GM12878 (cell line): ENCODE data around the gene LTB4R2. TPM values are rescaled to one million over a fixed set of nuclear protein-coding genes. Genes with fewer than 3 reads are reported as not detected.

Experiments used
- ATAC-seq: fragments of 200-7000 bp; cut with Tn5 transposase; 3 replicates; pipeline ENCODE4 v1.9.1; 2020; ENCODE audit warnings: mild to moderate bottlenecking, moderate library complexity
- BruUV-seq: library from RNA; stranded (reverse); fragments of 400-500 nt; replicated peaks from 2 replicates; lab custom pipeline; 2021; lab: Mats Ljungman, UMichigan
- CTCF ChIA-PET: fragments of 300-600 bp; sonication (Branson Sonifier 250); formaldehyde crosslinking; extraction: SDS; loops from one replicate; lab custom pipeline; 2021; ENCODE audit warnings: inconsistent platforms; lab: Yijun Ruan, JAX
- POLR2A ChIA-PET: fragments of 350-600 bp; formaldehyde crosslinking; extraction: SDS; loops from one replicate; lab custom pipeline; 2021; ENCODE audit warnings: inconsistent platforms; lab: Charles Lee
- RAD21 ChIA-PET: fragments of 300-600 bp; sonication (Branson Sonifier 250); formaldehyde crosslinking; loops from one replicate; lab custom pipeline; 2023; ENCODE audit warnings: antibody characterized with exemption; ENCODE audit not compliant: unreplicated experiment; lab: Charles Lee
- SMC1A ChIA-PET: fragments of 300-600 bp; sonication (Branson Sonifier 250); formaldehyde crosslinking; loops from one replicate; lab custom pipeline; 2023; ENCODE audit not compliant: unreplicated experiment, uncharacterized antibody; lab: Charles Lee
- DNase-seq: peaks from one replicate; pipeline ENCODE4 v3.0.0-alpha.2; 2011; ENCODE audit warnings: low read depth, low spot score
- FAIRE-seq: peaks from 3 replicates; lab custom pipeline; 2011; peaks lifted over from hg19 to GRCh38; lab: Jason Lieb, UNC
- H2AFZ ChIP-seq: 2 replicates; pipeline ENCODE4 v1.6.0; 2011; ENCODE audit warnings: low read depth, low read length, control low read depth; ENCODE audit not compliant: control insufficient read depth
- H3K27ac ChIP-seq: 2 replicates; pipeline ENCODE4 v1.5.1; 2011; ENCODE audit warnings: control low read depth; ENCODE audit not compliant: control insufficient read depth, insufficient read depth
- H3K27me3 ChIP-seq, 2 experiments: replicated peaks in 1 of 2; 2 replicates each; pipeline versions ENCODE4 v1.6.0 to v1.6.1; 2011; ENCODE audit warnings: low read length in 1 of 2; ENCODE audit not compliant: control insufficient read depth in 2 of 2, insufficient read depth in 2 of 2
- H3K36me3 ChIP-seq, 2 experiments: 2 replicates each; pipeline ENCODE4 v1.5.1; 2011; ENCODE audit warnings: low read length in 1 of 2; ENCODE audit not compliant: control insufficient read depth in 2 of 2, insufficient read depth in 2 of 2
- H3K4me1 ChIP-seq: 2 replicates; pipeline ENCODE4 v1.6.1; 2011; ENCODE audit warnings: mild to moderate bottlenecking, low read length, moderate library complexity, mixed read lengths; ENCODE audit not compliant: control insufficient read depth, insufficient read depth
- H3K4me2 ChIP-seq: 2 replicates; pipeline ENCODE4 v1.6.0; 2011; ENCODE audit warnings: control low read depth; ENCODE audit not compliant: control insufficient read depth, insufficient read depth
- H3K4me3 ChIP-seq: fragments of 200-600 bp; sonication (generic); 2 replicates; pipeline ENCODE4 v1.5.1; 2016
- H3K79me2 ChIP-seq: 2 replicates; pipeline ENCODE4 v1.6.0; 2011; ENCODE audit warnings: low read length; ENCODE audit not compliant: control insufficient read depth, insufficient read depth
- H3K9ac ChIP-seq: 2 replicates; pipeline ENCODE4 v1.8.0; 2011; ENCODE audit warnings: low read length, control low read depth, mixed read lengths; ENCODE audit not compliant: control insufficient read depth, insufficient read depth
- H3K9me3 ChIP-seq: replicated peaks from 3 replicates; pipeline ENCODE4 v1.5.1; 2011; ENCODE audit warnings: mild to moderate bottlenecking, low read length; ENCODE audit not compliant: control insufficient read depth, insufficient read depth
- H4K20me1 ChIP-seq: 2 replicates; pipeline ENCODE4 v1.6.0; 2011; ENCODE audit not compliant: control insufficient read depth, insufficient read depth
- IKZF1 ChIP-seq: fragments of 450-650 bp; conservative IDR thresholded peaks from 2 replicates; pipeline ENCODE4 v1.6.1; 2017; ENCODE audit warnings: antibody characterized with exemption, mild to moderate bottlenecking
- NBN ChIP-seq: fragments of 450-650 bp; IDR thresholded peaks from 2 replicates; pipeline ENCODE4 v1.6.1; 2016
- RAD51 ChIP-seq: fragments of 450-650 bp; IDR thresholded peaks from 2 replicates; pipeline ENCODE4 v1.6.1; 2016; ENCODE audit warnings: moderate library complexity, mild to moderate bottlenecking, inconsistent platforms
- RELB ChIP-seq: fragments of 450-650 bp; IDR thresholded peaks from 2 replicates; pipeline ENCODE4 v1.6.1; 2017; ENCODE audit warnings: low read depth, mild to moderate bottlenecking, moderate library complexity
- WGBS: methylation state at CpG from one replicate; pipeline ENCODE4 v1.1.6; 2016; ENCODE audit warnings: low lambda C conversion rate; ENCODE audit not compliant: insufficient replicate concordance, insufficient coverage; ENCODE audit errors: missing lambda C conversion rate; 5-methylcytosine and 5-hydroxymethylcytosine counted together
- in situ Hi-C: fragments of 300-500 bp; cut with MboI; formaldehyde crosslinking; loops from 9 replicates; pipeline ENCODE4 v1.14.3; 2018; ENCODE audit warnings: mixed read lengths
- intact Hi-C: fragments of 100-400 bp; cut with micrococcal nuclease; formaldehyde crosslinking; loops from one replicate; pipeline ENCODE4 v1.14.2; 2022; ENCODE audit not compliant: unreplicated experiment
- polyA plus RNA-seq, 11 experiments: library from polyadenylated mRNA; depleted of rRNA in 4 of 11; unstranded in 6 of 11; stranded (reverse) in 5 of 11; fragments of >200 nt; fragmentation: Nextera tagmentation in 4 of 11; fragmentation: Illumina TruSeq in 1 of 11; extraction: Ambion mirVana in 4 of 11; extraction: Trizol in 1 of 11; gene quantifications; 1 replicate in 1 of 11; 2 replicates in 10 of 11; pipeline versions ENCODE4 v1.2.1 to v1.2.3, GENCODE V29; 2011 to 2016; ENCODE audit warnings: inconsistent platforms in 2 of 11, missing spikeins in 2 of 11, low read depth in 1 of 11
- total RNA-seq, 4 experiments: library from RNA; depleted of rRNA in 3 of 4; stranded (reverse); fragments of >200 nt in 3 of 4; fragmentation: Illumina TruSeq in 1 of 4; extraction: Trizol in 1 of 4; gene quantifications; 2 replicates each; pipeline versions ENCODE4 v1.2.1 to v1.2.3, GENCODE V29; 2013 to 2021

LTB4R2 gene
- total and polyA plus RNA-seq, 10 of the 15 experiments (the other 5 are each of a cell fraction or from before 2014, with no cell fraction given), result 0.06 to 16.0 (median 2.6) TPM

GRCh38 chr14:24308342-24309124 lies 1.4 kb upstream of the LTB4R2 start:
- H3K9ac ChIP-seq, result no peak overlapping the region
- no peaks in the 10 kb centered on the region for H3K27me3 ChIP-seq
- H3K36me3 ChIP-seq, result peaks cover 11 to 21% of the 10 kb centered on the region in 2 experiments; a peak in 3 of 4 replicates
- FAIRE-seq (no peak), ATAC-seq (no peak), DNase-seq (no peak)
- no peak overlapping the region for H3K4me2 ChIP-seq
- TF ChIP-seq NBN (peak; percentile 8; the same call in 1 of the 2 replicates), RELB (0 out of 2 replicates have a peak, but pooled peaks have one; percentile 3), IKZF1 (0 out of 2 replicates have a peak, but pooled peaks have one; percentile 6), RAD51 (no peak)
- H3K4me1 ChIP-seq, result peaks cover 33% of the 10 kb centered on the region
- no peaks in the 10 kb centered on the region for H3K79me2 ChIP-seq
- intact Hi-C loops, result no loop called here
- H3K4me3 ChIP-seq, result no peak overlapping the region
- H4K20me1 ChIP-seq, result no peaks in the 10 kb centered on the region
- ChIA-PET CTCF (interaction anchor here (0.6 to 7.9 kb wide), 57 partner anchors 10 to 1302 kb away, joined by 3 to 149 read pairs (median 4); partner anchors contain the start of genes ADCY4, CHMP4A, DHRS1 and IPO4), POLR2A (interaction anchor here (0.6 to 3.3 kb wide), 10 partner anchors 9 to 194 kb away, joined by 3 to 26 read pairs (median 4); partner anchors contain the start of genes CHMP4A, DCAF11, DHRS1 and NOP9), SMC1A (interaction anchor here (0.5 to 4.9 kb wide), 17 partner anchors 11 to 608 kb away, joined by 3 to 36 read pairs (median 5); partner anchors contain the start of genes IPO4, MDP1 and TINF2), RAD21 (interaction anchor here (0.7 to 4.0 kb wide), 27 partner anchors 9 to 719 kb away, joined by 3 to 52 read pairs (median 5); partner anchors contain the start of genes CHMP4A, DHRS1, IPO4 and IRF9)
- H3K9me3 ChIP-seq, result no peaks in the 10 kb centered on the region
- no TSS peak for BruUV-seq
- in situ Hi-C loops, result no loop called here
- 69% methylated on average over 7 of the region's 7 CpGs for WGBS
- no peak overlapping the region for H2AFZ ChIP-seq
- no peak overlapping the region for H3K27ac ChIP-seq
